SK-N-SH treated with all-trans-retinoic acid at 6 μM for 48 hours (cell line): Measurements from ENCODE around the gene ZXDC.

Source experiments
- CREB5 ChIP-seq: fragments of 250-450 bp; sonication (Bioruptor Pico); IDR thresholded peaks from 2 replicates; pipeline ENCODE4 v1.5.1; 2020; ENCODE audit warnings: low read depth, mild to moderate bottlenecking, moderate library complexity
- ESRRG ChIP-seq: fragments of 250-450 bp; sonication (Bioruptor Pico); IDR thresholded peaks from 2 replicates; pipeline ENCODE4 v1.6.1; 2021; ENCODE audit warnings: mild to moderate bottlenecking
- GLIS3 ChIP-seq: fragments of 250-450 bp; sonication (Bioruptor Pico); IDR thresholded peaks from 2 replicates; pipeline ENCODE4 v1.5.0; 2020; ENCODE audit warnings: mild to moderate bottlenecking, moderate library complexity
- ISL1 ChIP-seq: fragments of 250-450 bp; sonication (Bioruptor Pico); IDR thresholded peaks from 2 replicates; pipeline ENCODE4 v2.1.2; 2022; ENCODE audit warnings: mild to moderate bottlenecking, moderate library complexity
- OSR1 ChIP-seq: fragments of 250-450 bp; sonication (Bioruptor Pico); IDR thresholded peaks from 2 replicates; pipeline ENCODE4 v1.8.0; 2022; ENCODE audit warnings: moderate library complexity, mild to moderate bottlenecking, inconsistent platforms
- PATZ1 ChIP-seq: fragments of 250-450 bp; sonication (Bioruptor Pico); IDR thresholded peaks from 2 replicates; pipeline ENCODE4 v1.8.0; 2020; ENCODE audit warnings: mild to moderate bottlenecking, moderate library complexity, borderline replicate concordance
- SNAI2 ChIP-seq: fragments of 250-450 bp; sonication (Bioruptor Pico); IDR thresholded peaks from 2 replicates; pipeline ENCODE4 v1.5.0; 2020; ENCODE audit warnings: mild to moderate bottlenecking, moderate library complexity
- TCF4 ChIP-seq: fragments of 250-450 bp; sonication (Bioruptor Pico); IDR thresholded peaks from 2 replicates; pipeline ENCODE4 v1.8.0; 2021; ENCODE audit warnings: mild to moderate bottlenecking, moderate library complexity, borderline replicate concordance
- ZNF70 ChIP-seq: fragments of 450-650 bp; formaldehyde crosslinking; IDR thresholded peaks from 2 replicates; pipeline ENCODE4 v1.5.0; 2020; ENCODE audit warnings: mild to moderate bottlenecking, moderate library complexity

- TF ChIP-seq ESRRG (no peak), ISL1 (CRISPR knock-in tag) (no peak), TCF4 (no peak), OSR1 (CRISPR knock-in tag) (no peak), GLIS3 (no peak), SNAI2 (no peak), ZNF70 (CRISPR knock-in tag) (no peak), PATZ1 (CRISPR knock-in tag) (no peak), CREB5 (CRISPR knock-in tag) (no peak)
Observed at GRCh38 chr3:126389112-126389793, 86.4 kb downstream of the ZXDC start.
